Measurements from ENCODE around the gene SFXN5.
A peak's percentile ranks its signal among the peaks of the same experiment; 100 is the strongest.
"Not testable (repeated sequence)": the region's sequence is repeated elsewhere in the genome, so short reads cannot be mapped to it uniquely, and the experiment has no call there.

SFXN5 gene

GRCh38 chr2:72908741-72909140 is 162.8 kb downstream of the SFXN5 start:
- no peak for DNase-seq (ENCODE audit: low read depth, low spot score)

- DNase-seq (ENCODE audit: low read depth, low spot score), result not testable (repeated sequence)
These were observed 164.1 kb downstream of the SFXN5 start for GRCh38 chr2:72907369-72907768.

GRCh38 chr2:72901426-72901825 is 170.1 kb downstream of the SFXN5 start:
- DNase-seq (ENCODE audit: low read depth, low spot score), result no peak

- DNase-seq (ENCODE audit: low read depth, low spot score), result no peak
These were observed 171.2 kb downstream of the SFXN5 start for GRCh38 chr2:72900191-72900825.

- no peak for DNase-seq (ENCODE audit: low read depth, low spot score)
These were observed 173.0 kb downstream of the SFXN5 start for GRCh38 chr2:72898585-72898906.

GRCh38 chr2:72897785-72898584 is 173.5 kb downstream of the SFXN5 start:
- no peak for DNase-seq (ENCODE audit: low read depth, low spot score)

GRCh38 chr2:72896446-72896845 is 175.1 kb downstream of the SFXN5 start:
- DNase-seq (ENCODE audit: low read depth, low spot score), result peak; percentile 32

GRCh38 chr2:72895759-72896281 is 175.7 kb downstream of the SFXN5 start:
- peak; percentile 57 for DNase-seq (ENCODE audit: low read depth, low spot score)

- no peak for DNase-seq (ENCODE audit: low read depth, low spot score)
These were observed 176.4 kb downstream of the SFXN5 start for GRCh38 chr2:72895154-72895553.

GRCh38 chr2:72894514-72894913 is 177.0 kb downstream of the SFXN5 start:
- DNase-seq (ENCODE audit: low read depth, low spot score), result no peak

GRCh38 chr2:72893594-72894319 is 177.8 kb downstream of the SFXN5 start:
- DNase-seq (ENCODE audit: low read depth, low spot score), result peak; percentile 87

GRCh38 chr2:72892506-72893173 is 178.9 kb downstream of the SFXN5 start:
- peak; percentile 90 for DNase-seq (ENCODE audit: low read depth, low spot score)
